HG02973 (cell line): Measurements from ENCODE around the gene NAALADL2.

Source experiments
- ATAC-seq: cut with Tn5 transposase; IDR thresholded peaks from one replicate; pipeline ENCODE4 v1.9.1; 2021; ENCODE audit warnings: moderate library complexity; ENCODE audit not compliant: unreplicated experiment

The NAALADL2 gene

DNA sequence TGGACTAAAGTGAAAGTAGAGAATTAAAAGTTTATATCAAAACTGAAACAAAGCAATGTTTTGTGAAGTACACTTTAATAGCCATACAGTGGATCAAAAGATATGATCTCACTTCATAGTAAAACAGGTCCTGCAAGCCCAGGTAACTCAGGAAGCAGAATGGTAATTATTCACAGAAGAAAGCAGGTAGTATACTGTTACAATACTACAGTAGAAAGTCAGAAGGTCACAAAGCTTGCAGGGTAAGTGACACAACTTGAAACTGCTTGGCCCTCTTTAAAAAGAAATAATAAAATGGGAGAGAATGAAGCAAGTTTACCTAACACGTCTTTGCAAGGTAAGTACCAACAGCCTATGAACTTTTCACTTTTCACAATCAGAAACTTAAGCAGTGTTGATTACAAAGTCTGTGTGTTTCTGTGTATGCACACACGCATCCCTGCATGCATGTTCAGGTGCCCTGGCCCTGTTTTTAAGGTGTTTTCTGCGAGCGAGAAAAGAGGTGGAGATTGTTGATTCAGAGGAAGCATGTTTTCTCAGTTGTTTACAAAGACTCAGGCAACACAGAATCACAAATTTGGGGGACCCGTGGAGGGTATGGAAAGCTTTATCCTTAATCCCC lies at the start of gene NAALADL2:
Gene NAALADL2 (plus strand): TSS at position 221 of the 622 bp plus-strand sequence.
- no peak for ATAC-seq

DNA sequence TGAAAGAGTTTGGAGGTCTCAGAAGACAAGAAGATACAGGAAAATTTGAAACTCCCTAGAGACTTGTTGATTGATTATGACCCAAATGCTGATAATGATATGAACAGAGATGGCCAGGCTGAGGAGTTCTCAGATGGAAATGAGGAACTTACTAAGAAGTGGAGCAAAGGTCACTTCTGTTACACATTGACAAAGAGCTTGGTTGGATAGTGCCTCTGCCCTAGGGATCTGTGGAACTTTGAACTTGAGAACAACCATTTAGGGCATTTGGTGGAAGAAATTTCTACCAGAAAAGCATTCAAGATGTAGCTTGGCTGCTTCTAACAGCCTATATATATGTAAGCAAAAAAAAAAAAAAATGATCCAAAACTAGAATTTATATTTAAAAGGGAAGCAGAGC lies 48.9 kb upstream of the NAALADL2 start:
- no peak for ATAC-seq

DNA sequence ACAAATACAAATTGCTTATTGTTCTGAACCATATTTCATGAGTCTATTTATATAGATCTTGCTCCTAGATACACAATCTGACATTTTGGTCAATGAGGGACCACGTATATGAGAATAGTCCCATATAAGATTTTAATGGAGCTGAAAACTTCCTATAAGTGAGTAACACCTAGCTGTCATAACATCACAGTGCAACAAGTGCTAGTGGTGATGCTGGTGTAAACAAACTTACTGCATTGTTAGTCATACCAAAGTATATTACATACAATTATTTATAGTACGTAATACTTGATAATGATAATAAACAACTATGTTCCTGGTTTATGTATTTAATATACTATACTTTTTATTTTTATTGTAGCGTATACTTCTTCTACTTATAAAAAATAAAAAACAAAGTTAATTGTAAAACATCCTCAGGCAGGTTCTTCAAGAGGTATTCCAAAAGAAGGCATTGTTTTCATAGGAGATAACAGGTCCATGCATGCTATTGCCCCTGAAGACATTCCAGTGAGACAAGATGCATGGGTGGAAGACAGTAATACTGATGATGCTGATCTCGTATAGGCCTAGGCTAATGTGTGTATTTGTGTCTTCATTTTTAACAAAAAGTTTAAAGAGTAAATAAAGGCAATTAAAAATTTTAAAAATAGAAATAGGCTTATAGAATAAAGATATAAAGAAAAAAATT lies 46.8 kb upstream of the NAALADL2 start:
- ATAC-seq = no peak

- no peak for ATAC-seq
Observed at GRCh38 chr3:174815750-174816149, 43.4 kb upstream of the NAALADL2 start.

GRCh38 chr3:174820885-174821284 lies 38.2 kb upstream of the NAALADL2 start:
- no peak for ATAC-seq

GRCh38 chr3:174821477-174821876 lies 37.7 kb upstream of the NAALADL2 start:
- ATAC-seq = no peak

DNA sequence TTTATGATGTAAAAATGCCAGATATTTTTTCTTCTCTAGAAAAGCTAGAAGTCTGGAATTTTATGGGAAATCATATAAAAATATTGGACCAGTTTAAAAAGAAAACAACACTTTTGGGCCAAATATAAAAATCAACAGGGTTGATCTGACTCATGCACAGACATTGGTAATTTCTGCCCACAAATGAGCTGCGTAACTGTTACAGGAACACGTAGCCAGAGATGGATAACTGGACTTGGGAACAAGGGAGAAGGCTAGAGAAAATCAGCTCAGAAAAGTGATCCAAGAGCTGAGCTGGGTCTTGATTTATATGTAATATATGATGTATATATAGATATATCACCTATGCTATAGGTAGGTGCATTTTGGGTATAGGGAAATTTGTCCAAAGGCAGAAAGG lies 36.8 kb upstream of the NAALADL2 start:
- no peak for ATAC-seq

DNA sequence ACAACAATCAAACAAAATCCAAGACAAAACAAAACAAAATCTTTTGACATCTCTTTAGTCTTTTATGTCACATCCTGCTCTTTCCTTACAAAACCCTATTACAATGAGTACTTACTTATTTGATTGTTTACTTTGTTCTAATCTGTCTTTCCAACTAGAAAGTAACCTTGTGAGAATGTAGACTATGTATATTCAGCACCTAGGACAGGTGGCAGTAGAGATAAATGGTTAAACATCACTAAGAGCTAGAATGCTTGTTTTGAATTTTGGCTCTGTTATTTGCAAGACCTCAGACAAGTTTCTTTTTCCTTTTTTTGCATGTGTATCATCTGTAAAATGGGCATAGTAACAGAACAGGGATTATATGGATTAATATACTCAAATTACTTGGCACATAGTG lies 33.1 kb upstream of the NAALADL2 start:
- no peak for ATAC-seq

GRCh38 chr3:174844746-174845145 lies 14.4 kb upstream of the NAALADL2 start:
- ATAC-seq = no peak

DNA sequence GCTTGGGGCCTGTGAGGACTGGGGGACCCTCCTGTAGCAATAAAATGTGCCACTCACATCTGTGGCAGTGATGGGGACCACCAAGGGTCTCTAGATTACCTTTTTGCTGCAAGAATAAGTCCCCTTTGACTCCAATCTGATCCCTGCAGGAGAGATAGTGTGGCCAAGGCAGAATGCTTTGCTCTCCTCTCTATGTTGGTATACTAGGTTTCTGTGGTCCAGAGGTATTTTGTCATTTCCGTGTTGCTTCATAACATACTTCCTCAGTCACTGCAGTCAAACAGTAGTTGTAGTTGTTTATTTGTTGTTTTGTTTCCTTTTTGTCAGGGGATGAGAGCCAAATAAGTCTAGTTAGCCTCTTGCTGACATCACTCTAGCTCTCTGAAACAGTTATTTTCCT lies 13.1 kb upstream of the NAALADL2 start:
- no peak for ATAC-seq

GRCh38 chr3:174854987-174855386 lies 4.1 kb upstream of the NAALADL2 start:
- ATAC-seq = no peak

DNA sequence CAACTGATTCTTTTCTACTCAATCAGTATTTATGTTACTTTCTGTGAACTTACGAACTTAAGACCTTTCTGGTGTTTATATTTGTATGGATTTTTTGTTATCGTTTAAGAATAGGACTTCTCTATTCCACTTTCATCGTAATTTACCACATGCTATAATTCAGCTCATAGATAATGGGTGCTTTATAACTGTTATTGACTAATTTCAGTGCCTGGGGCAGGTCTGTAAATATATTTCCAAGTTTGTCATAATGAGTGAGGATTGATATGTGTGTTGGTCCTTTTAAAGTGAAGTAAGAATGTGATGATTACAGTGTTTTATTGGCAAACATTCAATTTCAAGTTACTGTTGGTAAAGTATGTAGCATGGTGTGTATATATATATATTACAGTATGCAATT lies 1.8 kb upstream of the NAALADL2 start:
- no peak for ATAC-seq

DNA sequence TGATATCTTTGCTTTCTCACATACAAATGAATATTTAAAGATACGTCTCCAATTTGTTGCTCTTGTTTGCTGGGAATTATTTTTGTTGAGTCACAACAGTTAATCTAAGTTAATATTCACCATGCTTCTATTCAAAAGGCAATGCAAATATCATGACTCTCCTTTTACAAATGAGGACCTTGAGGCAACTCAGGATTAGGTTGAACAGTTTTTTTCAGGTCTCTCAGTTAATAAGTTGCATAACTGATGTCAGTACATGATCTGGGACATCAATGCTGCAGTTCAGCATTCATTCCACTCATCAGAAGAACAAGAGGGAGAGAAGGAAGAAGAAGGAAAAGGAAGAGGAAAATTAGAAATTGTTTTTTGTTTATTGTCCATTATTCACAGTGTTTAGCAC lies 781 bp upstream of the NAALADL2 start:
- no peak for ATAC-seq

- ATAC-seq = no peak
Observed at GRCh38 chr3:174859756-174860155, 622 bp downstream of the NAALADL2 start.

GRCh38 chr3:174862101-174862500 lies 3.0 kb downstream of the NAALADL2 start:
- ATAC-seq = no peak

GRCh38 chr3:174862666-174863065 lies 3.5 kb downstream of the NAALADL2 start:
- no peak for ATAC-seq

- no peak for ATAC-seq
Observed at GRCh38 chr3:174863488-174863887, 4.4 kb downstream of the NAALADL2 start.

DNA sequence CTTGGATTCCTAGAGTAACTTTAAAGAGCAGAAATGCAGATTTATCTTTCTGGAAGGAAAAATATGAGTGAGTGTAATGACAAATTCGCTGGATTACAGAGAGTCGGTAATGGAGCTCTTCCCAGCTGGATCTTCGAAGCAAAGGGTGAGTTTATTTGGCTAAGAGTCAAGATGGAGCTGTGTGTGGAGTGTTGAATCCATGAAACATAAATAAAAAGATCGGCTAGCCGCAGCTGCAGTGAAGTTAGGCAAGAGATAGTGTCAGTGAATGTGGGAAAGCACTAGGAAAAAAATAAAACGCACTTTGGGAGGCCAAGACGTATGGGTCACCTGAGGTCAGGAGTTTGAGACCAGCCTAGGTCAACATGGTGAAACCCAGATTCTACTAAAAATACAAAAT lies 10.3 kb downstream of the NAALADL2 start:
- ATAC-seq = no peak

DNA sequence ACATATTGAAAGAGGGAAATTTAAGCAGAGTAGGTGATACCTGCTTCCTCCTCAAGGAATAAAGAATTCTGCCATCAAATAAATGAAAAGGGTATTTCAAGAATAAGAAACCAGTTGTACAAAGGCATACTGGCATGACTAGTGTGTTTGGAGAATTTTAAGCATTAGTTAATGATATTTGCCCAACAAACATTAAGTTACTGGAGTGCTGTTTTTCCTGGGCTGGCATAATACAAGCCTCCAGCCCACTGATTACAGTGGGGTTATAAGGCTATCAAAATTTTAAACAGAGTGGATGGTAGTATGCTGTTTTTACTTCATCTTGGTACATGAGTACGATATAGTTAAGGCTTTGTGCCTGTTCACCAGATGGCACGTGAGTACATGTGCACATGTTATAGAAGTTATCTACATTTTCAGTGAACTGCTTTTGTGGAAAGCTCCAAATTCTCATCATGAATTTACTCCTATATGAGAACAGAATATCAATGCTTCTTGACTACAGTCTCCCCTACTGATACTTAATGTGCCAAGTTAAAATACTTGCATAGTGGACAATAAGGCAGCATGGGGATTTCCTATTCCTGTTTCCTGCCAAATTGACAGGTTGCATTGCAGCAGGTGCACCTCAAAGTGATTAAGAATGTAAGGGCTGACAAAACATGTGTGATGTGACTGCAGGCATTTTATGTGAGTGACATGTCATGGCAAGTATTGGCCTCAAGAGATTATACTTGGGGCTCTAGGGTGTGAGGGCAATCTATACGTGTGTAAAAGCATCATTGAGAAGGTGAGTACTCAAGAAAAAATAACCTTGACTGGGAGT lies 14.9 kb downstream of the NAALADL2 start:
- no peak for ATAC-seq

GRCh38 chr3:174882789-174883188 lies 23.7 kb downstream of the NAALADL2 start:
- no peak for ATAC-seq

DNA sequence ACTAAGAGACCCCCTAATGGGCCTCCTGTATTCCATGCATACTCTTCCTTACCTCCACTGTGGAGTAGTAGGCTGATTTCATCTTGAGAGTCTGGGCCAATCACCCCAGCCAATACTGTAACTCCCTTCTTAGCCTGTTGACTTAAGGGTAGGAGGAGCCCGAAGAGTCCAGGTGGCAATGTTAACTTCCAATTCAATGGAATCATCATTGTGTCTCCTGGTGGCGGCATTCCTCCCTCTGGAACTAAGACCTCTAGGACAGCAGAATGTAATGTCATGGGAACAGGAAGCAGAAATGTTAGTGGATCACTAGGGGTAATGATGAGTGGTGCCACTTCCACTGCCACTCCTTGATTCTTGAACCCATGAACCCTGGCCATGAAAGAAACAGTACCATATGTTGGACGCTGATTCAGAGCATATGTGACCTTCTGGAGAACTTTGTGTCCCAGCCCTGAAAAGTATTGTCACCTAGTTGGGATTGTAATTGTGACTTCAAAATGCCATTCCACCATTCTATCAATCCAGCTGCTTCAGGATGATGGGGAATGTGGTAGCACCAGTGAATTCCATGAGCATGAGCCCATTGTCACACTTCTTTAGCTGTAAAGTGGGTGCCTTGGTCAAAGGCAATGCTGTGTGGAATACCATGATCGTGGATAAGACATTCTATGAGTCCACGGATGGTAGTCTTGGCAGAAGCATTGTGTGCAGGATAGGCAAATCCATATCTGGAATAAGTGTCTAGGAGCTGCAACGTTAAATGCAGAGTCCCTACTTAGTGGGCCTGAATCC lies 24.9 kb downstream of the NAALADL2 start:
- no peak for ATAC-seq
